GM23338 (cell line): ENCODE data around the gene IL21R. TPM values are rescaled to one million over a fixed set of nuclear protein-coding genes. Genes with fewer than 3 reads are reported as not detected.

Experiments used
- ATAC-seq: fragments of 200-7000 bp; cut with Tn5 transposase; 3 replicates; pipeline ENCODE4 v1.9.1; 2020
- DNase-seq: peaks from one replicate; pipeline ENCODE4 v3.0.0-alpha.2; 2015; ENCODE audit warnings: low spot score
- H2AFZ ChIP-seq: fragments of 200-600 bp; sonication (generic); 2 replicates; pipeline ENCODE4 v1.8.0; 2016; ENCODE audit warnings: antibody characterized with exemption, mild to moderate bottlenecking, moderate library complexity
- H3F3A ChIP-seq: fragments of 200-600 bp; sonication (generic); replicated peaks from 2 replicates; pipeline ENCODE4 v1.8.0; 2017; ENCODE audit warnings: antibody characterized with exemption, mixed run types, low read depth
- H3K27ac ChIP-seq: fragments of 200-600 bp; sonication (generic); 2 replicates; pipeline ENCODE4 v1.6.1; 2016; ENCODE audit warnings: low read depth
- H3K27me3 ChIP-seq: fragments of 200-600 bp; sonication (generic); 2 replicates; pipeline ENCODE4 v1.8.0; 2016; ENCODE audit warnings: mild to moderate bottlenecking, mixed run types, moderate library complexity; ENCODE audit not compliant: insufficient read depth
- H3K36me3 ChIP-seq: fragments of 200-600 bp; sonication (generic); 2 replicates; pipeline ENCODE4 v1.8.0; 2016; ENCODE audit warnings: mild to moderate bottlenecking; ENCODE audit not compliant: insufficient read depth
- H3K4me1 ChIP-seq: fragments of 200-600 bp; sonication (generic); 2 replicates; pipeline ENCODE4 v1.8.0; 2016; ENCODE audit warnings: mild to moderate bottlenecking, moderate library complexity; ENCODE audit not compliant: insufficient read depth
- H3K4me2 ChIP-seq: fragments of 200-600 bp; sonication (generic); 2 replicates; pipeline ENCODE4 v1.7.1; 2017; ENCODE audit warnings: mixed run types
- H3K4me3 ChIP-seq: fragments of 200-600 bp; sonication (generic); 2 replicates; pipeline ENCODE4 v1.6.1; 2016; ENCODE audit warnings: mixed run types
- H3K79me2 ChIP-seq: fragments of 200-600 bp; sonication (generic); replicated peaks from 2 replicates; pipeline ENCODE4 v1.8.0; 2017; ENCODE audit warnings: mild to moderate bottlenecking; ENCODE audit not compliant: insufficient read depth
- H3K9me2 ChIP-seq: fragments of 200-600 bp; sonication (generic); 2 replicates; pipeline ENCODE4 v1.8.0; 2017; ENCODE audit not compliant: insufficient read depth
- H4K20me1 ChIP-seq: fragments of 200-600 bp; sonication (generic); replicated peaks from 2 replicates; pipeline ENCODE4 v1.8.0; 2017; ENCODE audit warnings: mild to moderate bottlenecking; ENCODE audit not compliant: insufficient read depth
- H3K27ac Mint-ChIP-seq: 2 replicates; pipeline ENCODE4 v1.8.0; 2020; ENCODE audit warnings: inconsistent platforms, mild to moderate bottlenecking, moderate library complexity, mixed read lengths
- H3K27me3 Mint-ChIP-seq: 3 replicates; pipeline ENCODE4 v1.8.0; 2022; ENCODE audit warnings: low read depth, mild to moderate bottlenecking, moderate library complexity, mixed read lengths, inconsistent platforms; ENCODE audit not compliant: insufficient read depth, poor library complexity
- H3K36me3 Mint-ChIP-seq: 3 replicates; pipeline ENCODE4 v1.8.0; 2021; ENCODE audit warnings: low read depth, mild to moderate bottlenecking, inconsistent platforms, moderate library complexity, mixed read lengths
- H3K4me1 Mint-ChIP-seq: 3 replicates; pipeline ENCODE4 v1.8.0; 2020; ENCODE audit warnings: mild to moderate bottlenecking, inconsistent platforms, mixed read lengths
- H3K4me3 Mint-ChIP-seq: 3 replicates; pipeline ENCODE4 v1.8.0; 2021; ENCODE audit warnings: moderate library complexity, mild to moderate bottlenecking, inconsistent platforms, mixed read lengths
- H3K9me3 Mint-ChIP-seq: 3 replicates; pipeline ENCODE4 v1.8.0; 2020; ENCODE audit warnings: moderate library complexity, mild to moderate bottlenecking, inconsistent platforms, mixed read lengths
- EZH2phosphoT487 ChIP-seq: fragments of 200-600 bp; sonication (generic); IDR thresholded peaks from one replicate; pipeline ENCODE4 v1.8.1; 2018; ENCODE audit warnings: antibody characterized with exemption; ENCODE audit not compliant: unreplicated experiment
- NANOG ChIP-seq: IDR thresholded peaks from 2 replicates; pipeline ENCODE4 v1.6.1; 2016; ENCODE audit warnings: antibody characterized with exemption, borderline replicate concordance
- POLR2AphosphoS5 ChIP-seq: IDR thresholded peaks from 2 replicates; pipeline ENCODE4 v1.6.1; 2016; ENCODE audit warnings: antibody characterized with exemption, low read depth
- STAT1 ChIP-seq: IDR thresholded peaks from one replicate; pipeline ENCODE4 v1.6.1; 2016; ENCODE audit warnings: antibody characterized with exemption; ENCODE audit not compliant: unreplicated experiment
- ZNF114 ChIP-seq: fragments of 250-450 bp; sonication (Bioruptor Pico); IDR thresholded peaks from 2 replicates; pipeline ENCODE4 v1.5.0; 2020; ENCODE audit warnings: mild to moderate bottlenecking, moderate library complexity
- ZNF331 ChIP-seq: fragments of 250-450 bp; sonication (Bioruptor Pico); IDR thresholded peaks from 2 replicates; pipeline ENCODE4 v1.5.0; 2020; ENCODE audit warnings: low read depth, mild to moderate bottlenecking, moderate library complexity
- polyA plus RNA-seq: library from polyadenylated mRNA; unstranded; fragments of >200 nt; fragmentation: Nextera tagmentation; extraction: Ambion mirVana; gene quantifications from 2 replicates; pipeline ENCODE4 v1.2.1, GENCODE V29; 2016
- total RNA-seq: library from RNA; depleted of rRNA; stranded (reverse); fragments of >200 nt; shearing (Covaris generic); gene quantifications from 2 replicates; pipeline ENCODE4 v1.2.3, GENCODE V29; 2014
- TF ChIP-seq, protein P1 (sequence below): fragments of 250-450 bp; sonication (Bioruptor Pico); IDR thresholded peaks from 2 replicates; pipeline ENCODE4 v1.5.0; 2020; ENCODE audit warnings: mild to moderate bottlenecking, moderate library complexity
- TF ChIP-seq, protein P2 (sequence below), 2 experiments: fragments of 200-600 bp in 1 of 2; sonication (generic) in 1 of 2; conservative IDR thresholded peaks; 2 replicates each; pipeline versions ENCODE4 v1.5.1 to v1.6.1; 2016 to 2017; ENCODE audit warnings: antibody characterized with exemption in 2 of 2, low read depth in 2 of 2, mild to moderate bottlenecking in 2 of 2, moderate library complexity in 1 of 2
- TF ChIP-seq, protein P3 (sequence below): IDR thresholded peaks from one replicate; pipeline ENCODE4 v1.6.1; 2018; ENCODE audit warnings: antibody characterized with exemption; ENCODE audit not compliant: unreplicated experiment

Gene IL21R
- total and polyA plus RNA-seq, 2 experiments from 2014 or later = 0.42 to 2.6 TPM

DNA sequence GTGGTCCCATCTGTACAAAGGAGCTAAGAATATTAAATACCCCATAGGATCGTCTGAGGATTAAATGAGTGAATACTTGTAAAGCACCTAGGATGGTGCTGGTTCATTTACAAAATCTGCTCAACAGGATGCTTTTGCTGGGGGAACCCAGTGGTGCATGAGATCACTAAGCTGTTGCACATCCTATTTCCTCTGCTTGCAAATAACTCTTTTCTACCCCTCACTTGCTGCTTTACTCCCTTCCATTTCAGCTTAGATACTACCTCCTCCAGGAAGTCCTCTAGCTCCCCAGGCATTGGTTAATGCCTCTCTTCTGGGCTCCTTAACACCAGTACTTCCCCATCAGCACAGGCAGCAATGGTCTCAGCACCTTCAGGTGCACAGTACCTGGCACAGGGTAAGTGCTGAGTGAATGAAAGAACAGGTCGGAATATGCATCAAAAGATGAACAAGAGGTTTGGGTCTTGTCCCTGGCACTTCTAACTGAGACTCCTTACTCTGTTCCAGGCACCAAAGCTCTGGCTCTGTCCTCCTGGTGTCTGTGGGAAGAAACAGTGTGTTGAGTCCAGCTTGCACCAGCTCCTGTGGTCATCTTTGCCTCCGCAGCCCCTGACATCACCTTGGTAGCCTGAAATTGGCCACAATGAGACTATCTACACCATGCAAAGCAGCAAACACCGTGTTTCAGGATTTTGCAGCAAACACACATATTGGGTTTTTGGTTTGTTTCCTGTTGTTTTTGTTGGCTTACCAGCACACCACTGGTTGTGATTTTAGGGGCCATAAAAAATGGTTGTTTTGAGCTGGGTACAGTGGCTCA, 24.1 kb upstream of the IL21R start:
- Histone ChIP-seq H3K4me3 (no peak overlapping the region), H3K27ac (no peak overlapping the region), H3K4me1 (no peaks in the 10 kb centered on the region), H4K20me1 (no peaks in the 10 kb centered on the region), H3K79me2 (no peaks in the 10 kb centered on the region), H3K9me2 (0 out of 2 replicates have a peak, but pooled peaks cover 3% of the 10 kb centered on the region), H3K4me2 (no peak overlapping the region), H3F3A (no peaks in the 10 kb centered on the region), H3K27me3 (no peaks in the 10 kb centered on the region), H3K36me3 (no peaks in the 10 kb centered on the region), H2AFZ (no peak overlapping the region)
- no peak for DNase-seq
- peaks cover 7% of the 10 kb centered on the region for H3K27me3 Mint-ChIP-seq
- ATAC-seq = no peak
- H3K36me3 Mint-ChIP-seq = no peaks in the 10 kb centered on the region; the same call in 2 of the 3 replicates
- H3K27ac Mint-ChIP-seq = no peak overlapping the region
- TF ChIP-seq, protein P1, sequence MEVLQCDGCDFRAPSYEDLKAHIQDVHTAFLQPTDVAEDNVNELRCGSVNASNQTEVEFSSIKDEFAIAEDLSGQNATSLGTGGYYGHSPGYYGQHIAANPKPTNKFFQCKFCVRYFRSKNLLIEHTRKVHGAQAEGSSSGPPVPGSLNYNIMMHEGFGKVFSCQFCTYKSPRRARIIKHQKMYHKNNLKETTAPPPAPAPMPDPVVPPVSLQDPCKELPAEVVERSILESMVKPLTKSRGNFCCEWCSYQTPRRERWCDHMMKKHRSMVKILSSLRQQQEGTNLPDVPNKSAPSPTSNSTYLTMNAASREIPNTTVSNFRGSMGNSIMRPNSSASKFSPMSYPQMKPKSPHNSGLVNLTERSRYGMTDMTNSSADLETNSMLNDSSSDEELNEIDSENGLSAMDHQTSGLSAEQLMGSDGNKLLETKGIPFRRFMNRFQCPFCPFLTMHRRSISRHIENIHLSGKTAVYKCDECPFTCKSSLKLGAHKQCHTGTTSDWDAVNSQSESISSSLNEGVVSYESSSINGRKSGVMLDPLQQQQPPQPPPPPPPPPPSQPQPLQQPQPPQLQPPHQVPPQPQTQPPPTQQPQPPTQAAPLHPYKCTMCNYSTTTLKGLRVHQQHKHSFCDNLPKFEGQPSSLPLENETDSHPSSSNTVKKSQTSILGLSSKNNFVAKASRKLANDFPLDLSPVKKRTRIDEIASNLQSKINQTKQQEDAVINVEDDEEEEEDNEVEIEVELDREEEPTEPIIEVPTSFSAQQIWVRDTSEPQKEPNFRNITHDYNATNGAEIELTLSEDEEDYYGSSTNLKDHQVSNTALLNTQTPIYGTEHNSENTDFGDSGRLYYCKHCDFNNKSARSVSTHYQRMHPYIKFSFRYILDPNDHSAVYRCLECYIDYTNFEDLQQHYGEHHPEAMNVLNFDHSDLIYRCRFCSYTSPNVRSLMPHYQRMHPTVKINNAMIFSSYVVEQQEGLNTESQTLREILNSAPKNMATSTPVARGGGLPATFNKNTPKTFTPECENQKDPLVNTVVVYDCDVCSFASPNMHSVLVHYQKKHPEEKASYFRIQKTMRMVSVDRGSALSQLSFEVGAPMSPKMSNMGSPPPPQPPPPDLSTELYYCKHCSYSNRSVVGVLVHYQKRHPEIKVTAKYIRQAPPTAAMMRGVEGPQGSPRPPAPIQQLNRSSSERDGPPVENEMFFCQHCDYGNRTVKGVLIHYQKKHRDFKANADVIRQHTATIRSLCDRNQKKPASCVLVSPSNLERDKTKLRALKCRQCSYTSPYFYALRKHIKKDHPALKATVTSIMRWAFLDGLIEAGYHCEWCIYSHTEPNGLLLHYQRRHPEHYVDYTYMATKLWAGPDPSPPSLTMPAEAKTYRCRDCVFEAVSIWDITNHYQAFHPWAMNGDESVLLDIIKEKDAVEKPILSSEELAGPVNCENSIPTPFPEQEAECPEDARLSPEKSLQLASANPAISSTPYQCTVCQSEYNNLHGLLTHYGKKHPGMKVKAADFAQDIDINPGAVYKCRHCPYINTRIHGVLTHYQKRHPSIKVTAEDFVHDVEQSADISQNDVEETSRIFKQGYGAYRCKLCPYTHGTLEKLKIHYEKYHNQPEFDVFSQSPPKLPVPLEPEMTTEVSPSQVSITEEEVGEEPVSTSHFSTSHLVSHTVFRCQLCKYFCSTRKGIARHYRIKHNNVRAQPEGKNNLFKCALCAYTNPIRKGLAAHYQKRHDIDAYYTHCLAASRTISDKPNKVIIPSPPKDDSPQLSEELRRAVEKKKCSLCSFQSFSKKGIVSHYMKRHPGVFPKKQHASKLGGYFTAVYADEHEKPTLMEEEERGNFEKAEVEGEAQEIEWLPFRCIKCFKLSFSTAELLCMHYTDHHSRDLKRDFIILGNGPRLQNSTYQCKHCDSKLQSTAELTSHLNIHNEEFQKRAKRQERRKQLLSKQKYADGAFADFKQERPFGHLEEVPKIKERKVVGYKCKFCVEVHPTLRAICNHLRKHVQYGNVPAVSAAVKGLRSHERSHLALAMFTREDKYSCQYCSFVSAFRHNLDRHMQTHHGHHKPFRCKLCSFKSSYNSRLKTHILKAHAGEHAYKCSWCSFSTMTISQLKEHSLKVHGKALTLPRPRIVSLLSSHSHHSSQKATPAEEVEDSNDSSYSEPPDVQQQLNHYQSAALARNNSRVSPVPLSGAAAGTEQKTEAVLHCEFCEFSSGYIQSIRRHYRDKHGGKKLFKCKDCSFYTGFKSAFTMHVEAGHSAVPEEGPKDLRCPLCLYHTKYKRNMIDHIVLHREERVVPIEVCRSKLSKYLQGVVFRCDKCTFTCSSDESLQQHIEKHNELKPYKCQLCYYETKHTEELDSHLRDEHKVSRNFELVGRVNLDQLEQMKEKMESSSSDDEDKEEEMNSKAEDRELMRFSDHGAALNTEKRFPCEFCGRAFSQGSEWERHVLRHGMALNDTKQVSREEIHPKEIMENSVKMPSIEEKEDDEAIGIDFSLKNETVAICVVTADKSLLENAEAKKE = no peak
- TF ChIP-seq ZNF114 (no peak), NANOG (no peak), EZH2phosphoT487 (no peak), STAT1 (no peak), POLR2AphosphoS5 (no peak), ZNF331 (no peak)
- TF ChIP-seq, protein P2, sequence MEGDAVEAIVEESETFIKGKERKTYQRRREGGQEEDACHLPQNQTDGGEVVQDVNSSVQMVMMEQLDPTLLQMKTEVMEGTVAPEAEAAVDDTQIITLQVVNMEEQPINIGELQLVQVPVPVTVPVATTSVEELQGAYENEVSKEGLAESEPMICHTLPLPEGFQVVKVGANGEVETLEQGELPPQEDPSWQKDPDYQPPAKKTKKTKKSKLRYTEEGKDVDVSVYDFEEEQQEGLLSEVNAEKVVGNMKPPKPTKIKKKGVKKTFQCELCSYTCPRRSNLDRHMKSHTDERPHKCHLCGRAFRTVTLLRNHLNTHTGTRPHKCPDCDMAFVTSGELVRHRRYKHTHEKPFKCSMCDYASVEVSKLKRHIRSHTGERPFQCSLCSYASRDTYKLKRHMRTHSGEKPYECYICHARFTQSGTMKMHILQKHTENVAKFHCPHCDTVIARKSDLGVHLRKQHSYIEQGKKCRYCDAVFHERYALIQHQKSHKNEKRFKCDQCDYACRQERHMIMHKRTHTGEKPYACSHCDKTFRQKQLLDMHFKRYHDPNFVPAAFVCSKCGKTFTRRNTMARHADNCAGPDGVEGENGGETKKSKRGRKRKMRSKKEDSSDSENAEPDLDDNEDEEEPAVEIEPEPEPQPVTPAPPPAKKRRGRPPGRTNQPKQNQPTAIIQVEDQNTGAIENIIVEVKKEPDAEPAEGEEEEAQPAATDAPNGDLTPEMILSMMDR (conservative IDR thresholded peaks at IDR 0.05; ENCODE audit: low read depth in 2 of 2) = no peak
- TF ChIP-seq, protein P3, sequence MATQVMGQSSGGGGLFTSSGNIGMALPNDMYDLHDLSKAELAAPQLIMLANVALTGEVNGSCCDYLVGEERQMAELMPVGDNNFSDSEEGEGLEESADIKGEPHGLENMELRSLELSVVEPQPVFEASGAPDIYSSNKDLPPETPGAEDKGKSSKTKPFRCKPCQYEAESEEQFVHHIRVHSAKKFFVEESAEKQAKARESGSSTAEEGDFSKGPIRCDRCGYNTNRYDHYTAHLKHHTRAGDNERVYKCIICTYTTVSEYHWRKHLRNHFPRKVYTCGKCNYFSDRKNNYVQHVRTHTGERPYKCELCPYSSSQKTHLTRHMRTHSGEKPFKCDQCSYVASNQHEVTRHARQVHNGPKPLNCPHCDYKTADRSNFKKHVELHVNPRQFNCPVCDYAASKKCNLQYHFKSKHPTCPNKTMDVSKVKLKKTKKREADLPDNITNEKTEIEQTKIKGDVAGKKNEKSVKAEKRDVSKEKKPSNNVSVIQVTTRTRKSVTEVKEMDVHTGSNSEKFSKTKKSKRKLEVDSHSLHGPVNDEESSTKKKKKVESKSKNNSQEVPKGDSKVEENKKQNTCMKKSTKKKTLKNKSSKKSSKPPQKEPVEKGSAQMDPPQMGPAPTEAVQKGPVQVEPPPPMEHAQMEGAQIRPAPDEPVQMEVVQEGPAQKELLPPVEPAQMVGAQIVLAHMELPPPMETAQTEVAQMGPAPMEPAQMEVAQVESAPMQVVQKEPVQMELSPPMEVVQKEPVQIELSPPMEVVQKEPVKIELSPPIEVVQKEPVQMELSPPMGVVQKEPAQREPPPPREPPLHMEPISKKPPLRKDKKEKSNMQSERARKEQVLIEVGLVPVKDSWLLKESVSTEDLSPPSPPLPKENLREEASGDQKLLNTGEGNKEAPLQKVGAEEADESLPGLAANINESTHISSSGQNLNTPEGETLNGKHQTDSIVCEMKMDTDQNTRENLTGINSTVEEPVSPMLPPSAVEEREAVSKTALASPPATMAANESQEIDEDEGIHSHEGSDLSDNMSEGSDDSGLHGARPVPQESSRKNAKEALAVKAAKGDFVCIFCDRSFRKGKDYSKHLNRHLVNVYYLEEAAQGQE = no peak
- peaks cover 8% of the 10 kb centered on the region for H3K9me3 Mint-ChIP-seq
- H3K4me3 Mint-ChIP-seq = no peak overlapping the region
- H3K4me1 Mint-ChIP-seq = no peaks in the 10 kb centered on the region
